ENCODE data around the gene GLIS1. TPM values are rescaled to one million over a fixed set of nuclear protein-coding genes. Genes with fewer than 3 reads are reported as not detected.

The GLIS1 gene
- total RNA-seq, 4 donors from 2014 or later, result 0.59 to 3.9 (median 0.75) TPM

GRCh38 chr1:53501065-53502005 lies 237.6 kb downstream of the GLIS1 start:
- DNase-seq (ENCODE audit: low spot score in 2 of 2), result no peak
- TF ChIP-seq, protein P1, sequence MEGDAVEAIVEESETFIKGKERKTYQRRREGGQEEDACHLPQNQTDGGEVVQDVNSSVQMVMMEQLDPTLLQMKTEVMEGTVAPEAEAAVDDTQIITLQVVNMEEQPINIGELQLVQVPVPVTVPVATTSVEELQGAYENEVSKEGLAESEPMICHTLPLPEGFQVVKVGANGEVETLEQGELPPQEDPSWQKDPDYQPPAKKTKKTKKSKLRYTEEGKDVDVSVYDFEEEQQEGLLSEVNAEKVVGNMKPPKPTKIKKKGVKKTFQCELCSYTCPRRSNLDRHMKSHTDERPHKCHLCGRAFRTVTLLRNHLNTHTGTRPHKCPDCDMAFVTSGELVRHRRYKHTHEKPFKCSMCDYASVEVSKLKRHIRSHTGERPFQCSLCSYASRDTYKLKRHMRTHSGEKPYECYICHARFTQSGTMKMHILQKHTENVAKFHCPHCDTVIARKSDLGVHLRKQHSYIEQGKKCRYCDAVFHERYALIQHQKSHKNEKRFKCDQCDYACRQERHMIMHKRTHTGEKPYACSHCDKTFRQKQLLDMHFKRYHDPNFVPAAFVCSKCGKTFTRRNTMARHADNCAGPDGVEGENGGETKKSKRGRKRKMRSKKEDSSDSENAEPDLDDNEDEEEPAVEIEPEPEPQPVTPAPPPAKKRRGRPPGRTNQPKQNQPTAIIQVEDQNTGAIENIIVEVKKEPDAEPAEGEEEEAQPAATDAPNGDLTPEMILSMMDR (IDR thresholded peaks at IDR 0.05), result no peak
- Histone ChIP-seq H3K9me3 (no peaks in the 10 kb centered on the region), H3K27me3 (peaks cover 0 to 31% of the 10 kb centered on the region in 2 donors), H3K27ac (no peak overlapping the region), H3K36me3 (no peaks in the 10 kb centered on the region), H3K4me3 (no peak overlapping the region), H3K4me1 (peaks cover 0 to 7% (median 0%) of the 10 kb centered on the region in 4 donors)
- 45 to 51% methylated on average over 18 to 19 of the region's 21 CpGs for WGBS, 2 donors

- no peak overlapping the region for H3K27ac ChIP-seq
- H3K4me1 ChIP-seq, result peaks cover 0 to 7% (median 0%) of the 10 kb centered on the region in 4 donors
- H3K4me3 ChIP-seq, result no peak overlapping the region
- no peaks in the 10 kb centered on the region for H3K9me3 ChIP-seq
- peaks cover 0 to 31% of the 10 kb centered on the region in 2 donors for H3K27me3 ChIP-seq
- TF ChIP-seq, protein P1 (IDR thresholded peaks at IDR 0.05), result no peak
- TF ChIP-seq POLR2A (IDR thresholded peaks at IDR 0.05), result no peak
- TF ChIP-seq EP300 (IDR thresholded peaks at IDR 0.05), result no peak
- WGBS, 2 donors, result 68 to 71% methylated on average over 29 to 33 of the region's 34 CpGs
- no peak for DNase-seq (ENCODE audit: low spot score in 2 of 2)
- H3K36me3 ChIP-seq, result no peaks in the 10 kb centered on the region
These were observed 238.5 kb downstream of the GLIS1 start for GRCh38 chr1:53500204-53501064.

DNA sequence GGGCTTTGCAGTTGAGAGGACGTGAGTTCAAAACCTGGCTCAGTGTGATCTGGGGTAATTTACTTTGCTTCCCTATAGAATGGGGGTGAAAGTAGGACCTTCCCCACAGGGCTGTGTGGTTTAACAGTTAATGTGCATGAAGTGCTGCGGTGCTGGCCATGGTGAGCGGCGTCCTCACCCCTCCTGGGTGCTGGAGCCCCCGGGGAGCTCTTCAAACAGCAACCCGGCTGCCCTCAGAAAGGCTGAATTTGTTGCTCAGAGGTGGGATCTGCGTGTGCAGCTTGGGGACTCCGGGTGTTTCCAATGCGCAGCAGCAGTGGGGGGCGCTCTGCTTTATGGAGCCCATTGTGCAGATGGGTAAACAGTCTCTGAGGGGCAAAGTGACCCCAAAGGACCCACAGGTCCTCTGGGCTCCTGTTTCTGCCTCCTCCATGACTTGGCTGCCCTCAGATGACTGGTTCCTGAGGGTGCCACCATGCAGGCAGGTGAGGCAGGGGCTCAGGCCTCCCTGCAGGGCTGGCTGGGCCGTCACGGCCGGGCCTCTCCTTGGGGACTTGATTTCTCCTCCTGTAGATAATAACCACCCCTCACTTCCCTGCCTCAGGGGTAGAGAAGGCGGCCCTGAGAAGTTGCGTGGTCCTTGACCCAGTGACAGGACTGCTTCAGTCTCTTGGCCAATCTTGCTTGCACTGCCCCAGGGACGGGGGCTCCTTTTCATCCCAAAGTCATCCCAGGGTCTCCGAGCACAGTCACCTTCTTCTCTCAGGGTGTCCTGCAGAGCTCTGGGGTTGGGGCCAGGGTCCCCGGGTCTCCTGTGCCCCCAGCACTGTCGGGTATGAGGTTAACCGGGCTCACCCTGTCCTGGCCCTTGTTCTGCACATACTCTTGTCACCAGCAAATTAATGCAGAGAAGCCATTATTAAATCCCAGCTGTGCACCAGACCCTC lies 239.4 kb downstream of the GLIS1 start:
- Histone ChIP-seq H3K27ac (no peak overlapping the region), H3K36me3 (no peaks in the 10 kb centered on the region), H3K27me3 (peaks cover 0 to 31% of the 10 kb centered on the region in 2 donors), H3K9me3 (no peaks in the 10 kb centered on the region), H3K4me1 (peaks cover 0 to 7% (median 0%) of the 10 kb centered on the region in 4 donors), H3K4me3 (no peak overlapping the region)
- 74 to 85% methylated on average over 15 to 19 of the region's 20 CpGs for WGBS, 2 donors
- no peak for DNase-seq (ENCODE audit: low spot score in 2 of 2)
- TF ChIP-seq, protein P1 (IDR thresholded peaks at IDR 0.05), result no peak
- TF ChIP-seq POLR2A (IDR thresholded peaks at IDR 0.05) (no peak), EP300 (IDR thresholded peaks at IDR 0.05) (no peak)

DNA sequence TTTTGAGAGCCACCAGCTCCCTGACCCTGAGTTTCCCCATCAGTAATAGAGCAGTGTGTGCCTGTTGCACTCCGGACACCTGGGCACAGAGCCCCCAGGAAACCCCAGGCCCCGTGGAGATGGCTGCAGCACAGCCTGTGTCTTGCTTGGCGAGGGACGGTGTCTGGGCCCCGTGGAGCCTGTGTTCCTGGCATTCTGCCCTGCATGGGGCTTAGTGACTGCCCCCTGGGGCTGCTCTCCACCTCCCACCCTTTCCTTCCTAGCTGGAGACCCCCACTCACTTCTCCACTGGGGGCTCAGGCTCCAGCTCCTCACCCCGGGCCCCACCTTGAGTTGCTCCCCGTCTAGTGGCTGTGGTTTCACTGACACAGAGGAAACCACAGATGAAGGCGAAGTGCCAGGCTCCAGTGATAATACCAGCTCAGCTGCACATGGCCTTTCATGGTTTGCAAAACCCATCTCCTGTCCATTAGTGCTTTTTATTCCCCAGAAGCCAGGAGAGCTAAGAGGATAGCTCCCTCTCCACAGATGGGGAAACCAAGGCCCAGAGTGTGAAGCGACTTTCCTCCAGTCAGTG lies 240.3 kb downstream of the GLIS1 start:
- Histone ChIP-seq H3K27me3 (peaks cover 0 to 31% of the 10 kb centered on the region in 2 donors), H3K4me1 (peaks cover 0 to 7% (median 0%) of the 10 kb centered on the region in 4 donors), H3K27ac (no peak overlapping the region), H3K9me3 (no peaks in the 10 kb centered on the region), H3K4me3 (no peak overlapping the region), H3K36me3 (no peaks in the 10 kb centered on the region)
- 49 to 58% methylated on average over 9 of the region's 9 CpGs for WGBS, 2 donors
- TF ChIP-seq, protein P1 (IDR thresholded peaks at IDR 0.05), result no peak
- no peak for TF ChIP-seq POLR2A (IDR thresholded peaks at IDR 0.05)
- no peak for TF ChIP-seq EP300 (IDR thresholded peaks at IDR 0.05)
- DNase-seq (ENCODE audit: low spot score in 2 of 2), result no peak
